NCI-H2029 (cell line): ENCODE data around the gene MFSD1.
A peak's percentile ranks its signal among the peaks of the same experiment; 100 is the strongest.
"Not testable (repeated sequence)": the region's sequence is repeated elsewhere in the genome, so short reads cannot be mapped to it uniquely, and the experiment has no call there.

ENCODE experiments used
- DNase-seq: peaks from one replicate; lab custom pipeline; 2025; lab: John Stamatoyannopoulos, UW

The MFSD1 gene

GRCh38 chr3:158776531-158776930 lies 25.3 kb upstream of the MFSD1 start:
- DNase-seq = no peak

- DNase-seq = no peak
Observed at GRCh38 chr3:158777161-158777873, 24.5 kb upstream of the MFSD1 start.

GRCh38 chr3:158780766-158781165 lies 21.1 kb upstream of the MFSD1 start:
- DNase-seq = no peak

- no peak for DNase-seq
Observed at GRCh38 chr3:158781191-158781590, 20.7 kb upstream of the MFSD1 start.

GRCh38 chr3:158781849-158782248 lies 20.0 kb upstream of the MFSD1 start:
- DNase-seq = no peak

GRCh38 chr3:158782283-158782989 lies 19.4 kb upstream of the MFSD1 start:
- DNase-seq = no peak

GRCh38 chr3:158783051-158783450 lies 18.8 kb upstream of the MFSD1 start:
- DNase-seq = no peak

- DNase-seq = no peak
Observed at GRCh38 chr3:158785972-158786371, 15.9 kb upstream of the MFSD1 start.

- DNase-seq = no peak
Observed at GRCh38 chr3:158788446-158788845, 13.4 kb upstream of the MFSD1 start.

- no peak for DNase-seq
Observed at GRCh38 chr3:158789592-158789991, 12.3 kb upstream of the MFSD1 start.

- peak; percentile 67 for DNase-seq
Observed at GRCh38 chr3:158790901-158791589, 10.8 kb upstream of the MFSD1 start.

- not testable (repeated sequence) for DNase-seq
Observed at GRCh38 chr3:158791590-158791920, 10.3 kb upstream of the MFSD1 start.

- DNase-seq = no peak
Observed at GRCh38 chr3:158792709-158793108, 9.1 kb upstream of the MFSD1 start.

GRCh38 chr3:158794206-158794605 lies 7.6 kb upstream of the MFSD1 start:
- DNase-seq = no peak

GRCh38 chr3:158794936-158795518 lies 6.8 kb upstream of the MFSD1 start:
- DNase-seq = no peak

GRCh38 chr3:158801201-158801600 lies 653 bp upstream of the MFSD1 start:
- no peak for DNase-seq

GRCh38 chr3:158802409-158803268 lies 785 bp downstream of the MFSD1 start:
- no peak for DNase-seq

- no peak for DNase-seq
Observed at GRCh38 chr3:158804441-158804840, 2.6 kb downstream of the MFSD1 start.

- DNase-seq = no peak
Observed at GRCh38 chr3:158808697-158809096, 6.8 kb downstream of the MFSD1 start.

GRCh38 chr3:158809642-158810041 lies 7.8 kb downstream of the MFSD1 start:
- no peak for DNase-seq

- DNase-seq = no peak
Observed at GRCh38 chr3:158810823-158811724, 9.2 kb downstream of the MFSD1 start.
